Sigmoid colon (tissue), 7 donors: ENCODE measurements around the gene VAMP2. TPM values are rescaled to one million over a fixed set of nuclear protein-coding genes. Genes with fewer than 3 reads are reported as not detected.

Experiments used
- DNase-seq: peaks from one replicate; pipeline ENCODE4 v3.0.0-alpha.2; 2019
- H3K27ac ChIP-seq, 4 donors: fragments of 200-600 bp; sonication (generic); one replicate each; pipeline ENCODE4 v1.5.1; 2016 to 2019; ENCODE audit warnings: mild to moderate bottlenecking in 1 of 4
- H3K27me3 ChIP-seq, 3 donors: fragments of 200-600 bp; sonication (generic); one replicate each; pipeline ENCODE4 v1.5.1; 2019; ENCODE audit warnings: mild to moderate bottlenecking in 1 of 3
- H3K36me3 ChIP-seq, 4 donors: fragments of 200-600 bp; sonication (generic); one replicate each; pipeline ENCODE4 v1.5.1; 2016 to 2019
- H3K4me1 ChIP-seq, 4 donors: fragments of 200-600 bp; sonication (generic); one replicate each; pipeline ENCODE4 v1.5.1; 2017 to 2019
- H3K4me3 ChIP-seq, 4 donors: fragments of 200-600 bp; sonication (generic); one replicate each; pipeline ENCODE4 v1.5.1; 2017 to 2019; ENCODE audit warnings: mild to moderate bottlenecking in 2 of 4, moderate library complexity in 1 of 4
- H3K9me3 ChIP-seq, 4 donors: fragments of 200-600 bp in 3 of 4; sonication (generic) in 3 of 4; one replicate each; pipeline versions ENCODE4 v1.5.1 to v1.6.1; 2013 to 2019
- CTCF ChIP-seq, 4 experiments: fragments of 450-650 bp in 3 of 4; fragments of 200-600 bp in 1 of 4; IDR thresholded peaks; one replicate each; pipeline ENCODE4 v1.5.1; 2016 to 2019; ENCODE audit warnings: antibody characterized with exemption in 4 of 4, mild to moderate bottlenecking in 3 of 4, moderate library complexity in 2 of 4
- EP300 ChIP-seq, 4 donors: sonication (generic); formaldehyde crosslinking; IDR thresholded peaks; one replicate each; pipeline ENCODE4 v1.6.1; 2017; ENCODE audit warnings: antibody characterized with exemption in 4 of 4
- POLR2A ChIP-seq, 2 donors: fragments of 450-650 bp; IDR thresholded peaks; one replicate each; pipeline ENCODE4 v1.6.1; 2016; ENCODE audit warnings: antibody characterized with exemption in 2 of 2, mild to moderate bottlenecking in 2 of 2, moderate library complexity in 2 of 2
- POLR2AphosphoS5 ChIP-seq, 4 donors: sonication (generic); formaldehyde crosslinking; IDR thresholded peaks; one replicate each; pipeline ENCODE4 v1.6.1; 2017; ENCODE audit warnings: antibody characterized with exemption in 4 of 4
- WGBS, 2 donors: extraction: QIAGEN DNeasy Blood & Tissue Kit; methylation state at CpG; one replicate each; pipeline ENCODE4 v1.1.7; 2013; 5-methylcytosine and 5-hydroxymethylcytosine counted together
- intact Hi-C: fragments of 100-400 bp; cut with DNase I; formaldehyde crosslinking; loops from one replicate; pipeline ENCODE4 v1.15.1; 2023
- polyA plus RNA-seq, 3 donors: library from polyadenylated mRNA; stranded (reverse); fragments of 200-250 nt; gene quantifications; one replicate each; pipeline ENCODE4 v1.2.3, GENCODE V29; 2013
- total RNA-seq, 4 donors: library from RNA; depleted of rRNA; stranded (reverse); fragments of >200 nt; gene quantifications; one replicate each; pipeline ENCODE4 v1.1.0, GENCODE V29; 2016
- donor health status: healthy with polysubstance abuse.
- donor health status: Bipolar disorder and iron deficiency.
- donor health status: healthy.

The VAMP2 gene
- total and polyA plus RNA-seq, 7 donors: 20.4 to 57.1 (median 29.6) TPM

- no peak overlapping the region for H3K4me3 ChIP-seq
- WGBS, 2 donors: 95% methylated on average over 14 of the region's 14 CpGs
- peak overlapping the region; percentile 99 to 100 (median 100) for H3K27ac ChIP-seq
- H3K9me3 ChIP-seq: no peaks in the 10 kb centered on the region
- intact Hi-C loops: no loop called here
- peak; percentile 64 for DNase-seq
- H3K36me3 ChIP-seq: peaks cover 90 to 93% (median 92%) of the 10 kb centered on the region in 4 donors
- no peaks in the 10 kb centered on the region for H3K27me3 ChIP-seq
- TF ChIP-seq CTCF (IDR thresholded peaks at IDR 0.05) (no peak), POLR2AphosphoS5 (IDR thresholded peaks at IDR 0.05) (peak in 1 of 4 donors; percentile 23), EP300 (IDR thresholded peaks at IDR 0.05) (no peak), POLR2A (IDR thresholded peaks at IDR 0.05) (no peak)
- H3K4me1 ChIP-seq: peaks cover 0 to 63% (median 40%) of the 10 kb centered on the region in 4 donors
Measured at GRCh38 chr17:8146381-8147140, 16.2 kb downstream of the VAMP2 start.

GRCh38 chr17:8145811-8146210 is 16.9 kb downstream of the VAMP2 start:
- no peak for TF ChIP-seq POLR2A (IDR thresholded peaks at IDR 0.05)
- no peak for TF ChIP-seq CTCF (IDR thresholded peaks at IDR 0.05)
- no peak for TF ChIP-seq POLR2AphosphoS5 (IDR thresholded peaks at IDR 0.05)
- TF ChIP-seq EP300 (IDR thresholded peaks at IDR 0.05): no peak
- 96% methylated on average over 12 of the region's 12 CpGs for WGBS, 2 donors
- intact Hi-C loops: no loop called here
- peak; percentile 69 for DNase-seq
- Histone ChIP-seq H3K4me3 (no peak overlapping the region), H3K27me3 (no peaks in the 10 kb centered on the region), H3K9me3 (no peaks in the 10 kb centered on the region), H3K36me3 (peaks cover 97 to 100% (median 99%) of the 10 kb centered on the region in 4 donors), H3K27ac (peak overlapping the region; percentile 99 to 100 (median 100)), H3K4me1 (peaks cover 0 to 58% (median 40%) of the 10 kb centered on the region in 4 donors)

GRCh38 chr17:8144401-8145231 is 18.1 kb downstream of the VAMP2 start:
- peak; percentile 68 for DNase-seq
- no peaks in the 10 kb centered on the region for H3K9me3 ChIP-seq
- peaks cover 0 to 58% (median 39%) of the 10 kb centered on the region in 4 donors for H3K4me1 ChIP-seq
- 95% methylated on average over 15 of the region's 15 CpGs for WGBS, 2 donors
- H3K27me3 ChIP-seq: no peaks in the 10 kb centered on the region
- intact Hi-C loops: no loop called here
- TF ChIP-seq POLR2AphosphoS5 (IDR thresholded peaks at IDR 0.05) (peak in 3 of 4 donors; percentile 5 to 51 (median 13)), CTCF (IDR thresholded peaks at IDR 0.05) (no peak), EP300 (IDR thresholded peaks at IDR 0.05) (no peak), POLR2A (IDR thresholded peaks at IDR 0.05) (no peak)
- peaks cover 99 to 100% (median 100%) of the 10 kb centered on the region in 4 donors for H3K36me3 ChIP-seq
- H3K27ac ChIP-seq: peak overlapping the region; percentile 58 to 100 (median 92)
- H3K4me3 ChIP-seq: no peak overlapping the region

GRCh38 chr17:8143581-8144400 is 19.0 kb downstream of the VAMP2 start:
- peak; percentile 32 to 66 (median 57) for TF ChIP-seq POLR2AphosphoS5 (IDR thresholded peaks at IDR 0.05)
- no peak for TF ChIP-seq CTCF (IDR thresholded peaks at IDR 0.05)
- WGBS, 2 donors: 94 to 95% methylated on average over 22 of the region's 22 CpGs
- Histone ChIP-seq H3K36me3 (peaks cover 93 to 97% (median 94%) of the 10 kb centered on the region in 4 donors), H3K4me1 (peaks cover 0 to 57% (median 40%) of the 10 kb centered on the region in 4 donors), H3K9me3 (no peaks in the 10 kb centered on the region), H3K4me3 (no peak overlapping the region), H3K27me3 (no peaks in the 10 kb centered on the region), H3K27ac (peak overlapping the region; percentile 58 to 100 (median 92))
- intact Hi-C loops: no loop called here
- DNase-seq: no peak
